HepG2 (cell line): ENCODE data around the gene VSIR. TPM values are rescaled to one million over a fixed set of nuclear protein-coding genes. Genes with fewer than 3 reads are reported as not detected.

Experiments
- ATAC-seq: fragments of 200-7000 bp; cut with Tn5 transposase; 3 replicates; pipeline ENCODE4 v1.9.1; 2020; ENCODE audit warnings: mild to moderate bottlenecking, moderate library complexity
- BruUV-seq: library from RNA; stranded (reverse); fragments of 400-500 nt; replicated peaks from 2 replicates; lab custom pipeline; 2021; lab: Mats Ljungman, UMichigan
- CTCF ChIA-PET: fragments of 300-600 bp; formaldehyde crosslinking; extraction: SDS; loops from one replicate; lab custom pipeline; 2021; ENCODE audit warnings: low total read pairs, inconsistent platforms, low intra/inter-chr PET ratio; lab: Yijun Ruan, JAX
- POLR2A ChIA-PET: fragments of 350-600 bp; sonication (Branson Sonifier 250); formaldehyde crosslinking; loops from one replicate; lab custom pipeline; 2020; ENCODE audit warnings: antibody characterized with exemption, inconsistent platforms; lab: Yijun Ruan, JAX
- DNase-seq: peaks from one replicate; pipeline ENCODE4 v3.0.0-alpha.2; 2015; ENCODE audit warnings: low spot score
- FAIRE-seq: peaks from 3 replicates; lab custom pipeline; 2011; peaks lifted over from hg19 to GRCh38; lab: Jason Lieb, UNC
- H2AFZ ChIP-seq: one replicate; pipeline ENCODE4 v1.6.1; 2011; ENCODE audit warnings: low read length, inconsistent platforms
- H3K27ac ChIP-seq: fragments of 300-600 bp; 3 replicates; pipeline ENCODE4 v1.8.0; 2011; ENCODE audit warnings: mixed run types, mild to moderate bottlenecking, mixed read lengths, low read length, inconsistent platforms; ENCODE audit not compliant: insufficient read depth; ENCODE audit errors: extremely low read length
- H3K27me3 ChIP-seq, 2 experiments: fragments of 200-600 bp in 1 of 2; 2 replicates in 1 of 2; 3 replicates in 1 of 2; pipeline versions ENCODE4 v1.6.0 to v1.8.0; 2011; ENCODE audit warnings: low read length in 2 of 2, mild to moderate bottlenecking in 2 of 2, moderate library complexity in 2 of 2, inconsistent platforms in 1 of 2; ENCODE audit not compliant: insufficient read depth in 2 of 2, control insufficient read depth in 1 of 2
- H3K36me3 ChIP-seq, 2 experiments: fragments of 200-600 bp in 1 of 2; replicated peaks in 1 of 2; 2 replicates in 1 of 2; 3 replicates in 1 of 2; pipeline versions ENCODE4 v1.5.1 to v1.8.0; 2011; ENCODE audit warnings: low read length in 2 of 2, inconsistent platforms in 1 of 2; ENCODE audit not compliant: insufficient read depth in 2 of 2, control insufficient read depth in 1 of 2
- H3K4me1 ChIP-seq: 2 replicates; pipeline ENCODE4 v1.5.1; 2012; ENCODE audit warnings: low read length, inconsistent platforms; ENCODE audit not compliant: insufficient read depth
- H3K4me2 ChIP-seq: 2 replicates; pipeline ENCODE4 v1.6.0; 2011; ENCODE audit warnings: low read depth, low read length, inconsistent platforms
- H3K4me3 ChIP-seq, 3 experiments: fragments of 200-600 bp in 1 of 3; sonication (generic), shearing (Covaris generic) in 1 of 3; replicated peaks in 1 of 3; 2 replicates each; pipeline ENCODE4 v1.5.1; 2011 to 2016; ENCODE audit warnings: low read length in 3 of 3, inconsistent platforms in 2 of 3, low read depth in 2 of 3, mild to moderate bottlenecking in 2 of 3, control low read depth in 1 of 3, mixed read lengths in 1 of 3; ENCODE audit not compliant: insufficient read depth in 1 of 3
- H3K79me2 ChIP-seq: one replicate; pipeline ENCODE4 v1.6.1; 2011; ENCODE audit warnings: low read length, inconsistent platforms; ENCODE audit not compliant: insufficient read depth
- H3K9ac ChIP-seq: 2 replicates; pipeline ENCODE4 v1.6.0; 2011; ENCODE audit warnings: mild to moderate bottlenecking, low read depth, low read length, inconsistent platforms; ENCODE audit not compliant: insufficient read depth
- H3K9me3 ChIP-seq: 2 replicates; pipeline ENCODE4 v1.5.1; 2012; ENCODE audit warnings: mild to moderate bottlenecking, low read length
- H4K20me1 ChIP-seq: 2 replicates; pipeline ENCODE4 v1.6.0; 2011; ENCODE audit warnings: inconsistent platforms, mild to moderate bottlenecking, low read length, moderate library complexity; ENCODE audit not compliant: insufficient read depth
- ATF3 ChIP-seq: sonication (generic); formaldehyde crosslinking; IDR thresholded peaks from 2 replicates; pipeline ENCODE4 v1.4.0; 2020; ENCODE audit warnings: missing genetic modification reagents
- BCL6 ChIP-seq: IDR thresholded peaks from 2 replicates; pipeline ENCODE4 v1.6.1; 2016; ENCODE audit warnings: missing genetic modification reagents, missing compliant biosample characterization
- HOXD1 ChIP-seq: sonication (generic); formaldehyde crosslinking; IDR thresholded peaks from 2 replicates; pipeline ENCODE4 v1.5.0; 2020; ENCODE audit warnings: missing genetic modification reagents
- JUNB ChIP-seq: sonication (generic); formaldehyde crosslinking; IDR thresholded peaks from 2 replicates; pipeline ENCODE4 v1.8.0; 2022; ENCODE audit warnings: missing genetic modification reagents, mild to moderate bottlenecking, borderline replicate concordance
- MATR3 ChIP-seq: sonication (generic); formaldehyde crosslinking; IDR thresholded peaks from 2 replicates; pipeline ENCODE4 v1.4.0; 2020; ENCODE audit warnings: missing genetic modification reagents
- MIER2 ChIP-seq: IDR thresholded peaks from 2 replicates; pipeline ENCODE4 v1.6.1; 2016; ENCODE audit warnings: missing biosample characterization, missing genetic modification reagents
- MXD1 ChIP-seq: sonication (generic); formaldehyde crosslinking; IDR thresholded peaks from 2 replicates; pipeline ENCODE4 v1.4.0; 2020; ENCODE audit warnings: mild to moderate bottlenecking, missing genetic modification reagents
- NBN ChIP-seq: fragments of 450-650 bp; conservative IDR thresholded peaks from 2 replicates; pipeline ENCODE4 v1.6.1; 2017
- NFE2L2 ChIP-seq: fragments of 150-350 bp; IDR thresholded peaks from 2 replicates; pipeline ENCODE4 v1.6.1; 2014; ENCODE audit warnings: low read length
- NR3C1 ChIP-seq: sonication (generic); formaldehyde crosslinking; IDR thresholded peaks from 2 replicates; pipeline ENCODE4 v1.4.0; 2020; ENCODE audit warnings: missing genetic modification reagents
- SYNCRIP ChIP-seq: fragments of 200-400 bp; formaldehyde crosslinking; IDR thresholded peaks from 2 replicates; pipeline ENCODE4 v1.6.1; 2018; ENCODE audit warnings: mild to moderate bottlenecking, low read depth, low read length; ENCODE audit not compliant: insufficient read depth
- ZNF280D ChIP-seq: sonication (generic); formaldehyde crosslinking; IDR thresholded peaks from 2 replicates; pipeline ENCODE4 v1.5.1; 2020; ENCODE audit warnings: mild to moderate bottlenecking, missing genetic modification reagents
- ZNF558 ChIP-seq: sonication (generic); formaldehyde crosslinking; IDR thresholded peaks from 2 replicates; pipeline ENCODE4 v1.9.0; 2022; ENCODE audit warnings: mild to moderate bottlenecking, missing genetic modification reagents, borderline replicate concordance
- ZNF564 ChIP-seq: sonication (generic); formaldehyde crosslinking; IDR thresholded peaks from 2 replicates; pipeline ENCODE4 v1.8.1; 2023; ENCODE audit warnings: mild to moderate bottlenecking, missing genetic modification reagents
- ZNF772 ChIP-seq: sonication (generic); formaldehyde crosslinking; IDR thresholded peaks from 2 replicates; pipeline ENCODE4 v1.5.0; 2020; ENCODE audit warnings: mild to moderate bottlenecking, missing genetic modification reagents
- ZNF792 ChIP-seq: IDR thresholded peaks from 2 replicates; pipeline ENCODE4 v1.6.1; 2016
- ZNF879 ChIP-seq: sonication (generic); formaldehyde crosslinking; IDR thresholded peaks from 2 replicates; pipeline ENCODE4 v1.8.1; 2023; ENCODE audit warnings: missing genetic modification reagents
- ZSCAN22 ChIP-seq: sonication (generic); formaldehyde crosslinking; IDR thresholded peaks from 2 replicates; pipeline ENCODE4 v1.4.0; 2020; ENCODE audit warnings: mild to moderate bottlenecking, missing genetic modification reagents
- WGBS: methylation state at CpG from one replicate; pipeline ENCODE4 v1.1.6; 2017; ENCODE audit warnings: low lambda C conversion rate; 5-methylcytosine and 5-hydroxymethylcytosine counted together
- in situ Hi-C: cut with HindIII; loops from 2 replicates; pipeline ENCODE4 v1.10.0; 2017; ENCODE audit warnings: low pct_unique_long_range_greater_than_20kb; ENCODE audit not compliant: extremely low pct_ligation_motif_present
- intact Hi-C: fragments of 100-400 bp; cut with micrococcal nuclease; formaldehyde crosslinking; loops from one replicate; pipeline ENCODE4 v1.10.0; 2022; ENCODE audit not compliant: unreplicated experiment
- polyA plus RNA-seq, 8 experiments: library from polyadenylated mRNA; depleted of rRNA in 3 of 8; stranded (reverse) in 7 of 8; unstranded in 1 of 8; fragments of >200 nt; fragmentation: Illumina TruSeq in 4 of 8; extraction: Trizol in 4 of 8; gene quantifications; 2 replicates each; pipeline versions ENCODE4 v1.2.1 to v1.2.3, GENCODE V29; 2011 to 2016; ENCODE audit warnings: low read depth in 4 of 8, missing spikeins in 1 of 8, mixed read lengths in 1 of 8; ENCODE audit not compliant: insufficient read depth in 1 of 8
- total RNA-seq, 5 experiments: library from RNA; depleted of rRNA; stranded (reverse); fragments of >200 nt; fragmentation: Illumina TruSeq; extraction: Trizol; gene quantifications; 2 replicates each; pipeline ENCODE4 v1.2.3, GENCODE V29; 2016; ENCODE audit warnings: low read depth in 1 of 5

The VSIR gene
- total and polyA plus RNA-seq, 2 of the 13 experiments (the other 11 are each of a cell fraction or from before 2014, with no cell fraction given): 0.44 to 3.2 TPM

GRCh38 chr10:71731791-71732190 is 41.5 kb downstream of the VSIR start:
- no peaks in the 10 kb centered on the region for H3K36me3 ChIP-seq
- no peaks in the 10 kb centered on the region for H3K9me3 ChIP-seq
- no peak for DNase-seq
- TF ChIP-seq ZNF792: no peak
- TF ChIP-seq ZNF558 (CRISPR knock-in tag): no peak
- TF ChIP-seq BCL6: no peak
- TF ChIP-seq NBN: no peak
- no peak for TF ChIP-seq ZSCAN22 (CRISPR knock-in tag)
- TF ChIP-seq SYNCRIP: no peak
- no peak for TF ChIP-seq MATR3 (CRISPR knock-in tag)
- TF ChIP-seq ATF3 (CRISPR knock-in tag): no peak
- TF ChIP-seq MXD1 (CRISPR knock-in tag): no peak
- TF ChIP-seq NFE2L2: no peak
- TF ChIP-seq HOXD1 (CRISPR knock-in tag): no peak
- TF ChIP-seq NR3C1 (CRISPR knock-in tag): no peak
- no peak for TF ChIP-seq ZNF564
- no peak for TF ChIP-seq ZNF772 (CRISPR knock-in tag)
- no peak for TF ChIP-seq ZNF280D (CRISPR knock-in tag)
- TF ChIP-seq ZNF879 (CRISPR knock-in tag): no peak
- TF ChIP-seq JUNB (CRISPR knock-in tag): no peak
- TF ChIP-seq MIER2 (CRISPR knock-in tag): no peak
- TF ChIP-seq, all 625 proteins: peak for 0
- peaks cover 26% of the 10 kb centered on the region for H3K4me1 ChIP-seq
- H2AFZ ChIP-seq: no peak overlapping the region
- peaks cover 4 to 28% of the 10 kb centered on the region in 2 experiments; a peak in 4 of 5 replicates for H3K27me3 ChIP-seq
- POLR2A ChIA-PET: no interaction called here
- H3K4me3 ChIP-seq: no peak overlapping the region
- no peak for FAIRE-seq
- BruUV-seq: no TSS peak
- H3K79me2 ChIP-seq: no peaks in the 10 kb centered on the region
- H3K9ac ChIP-seq: no peak overlapping the region
- CTCF ChIA-PET: no interaction called here
- H4K20me1 ChIP-seq: no peaks in the 10 kb centered on the region
- H3K4me2 ChIP-seq: no peak overlapping the region
- intact Hi-C loops: no loop called here
- ATAC-seq: no peak
- in situ Hi-C loops: no loop called here
- WGBS: 61% methylated on average over 4 of the region's 12 CpGs
- H3K27ac ChIP-seq: no peak overlapping the region
